A673 (cell line): Measurements from ENCODE around the gene THBS2. TPM values are rescaled to one million over a fixed set of nuclear protein-coding genes. Genes with fewer than 3 reads are reported as not detected.

Experiments
- BruUV-seq: library from RNA; stranded (reverse); fragments of 400-500 nt; replicated peaks from 2 replicates; lab custom pipeline; 2021; lab: Mats Ljungman, UMichigan
- CTCF ChIA-PET: fragments of 300-600 bp; sonication (Branson Sonifier 250); formaldehyde crosslinking; loops from one replicate; lab custom pipeline; 2022; ENCODE audit warnings: antibody characterized with exemption; lab: Charles Lee
- POLR2A ChIA-PET: fragments of 300-600 bp; sonication (Branson Sonifier 250); formaldehyde crosslinking; loops from one replicate; lab custom pipeline; 2022; ENCODE audit warnings: antibody characterized with exemption; ENCODE audit not compliant: low non-redundant PET; lab: Charles Lee
- DNase-seq: peaks from one replicate; pipeline ENCODE4 v3.0.0-alpha.2; 2015; ENCODE audit warnings: low spot score
- H3K27ac ChIP-seq: fragments of 200-600 bp; sonication (generic); 2 replicates; pipeline ENCODE4 v1.5.1; 2016; ENCODE audit warnings: mixed run types, low read depth, mild to moderate bottlenecking, mixed read lengths, antibody characterized with exemption, low read length; ENCODE audit not compliant: poor library complexity, severe bottlenecking
- H3K27me3 ChIP-seq: fragments of 200-600 bp; sonication (generic); replicated peaks from 2 replicates; pipeline ENCODE4 v1.6.1; 2017; ENCODE audit warnings: mixed run types, low read depth, mild to moderate bottlenecking, mixed read lengths, antibody characterized with exemption, low read length; ENCODE audit not compliant: insufficient read depth, poor library complexity
- H3K36me3 ChIP-seq: fragments of 200-600 bp; sonication (generic); 2 replicates; pipeline ENCODE4 v1.6.1; 2016; ENCODE audit warnings: mixed run types, mild to moderate bottlenecking, mixed read lengths, antibody characterized with exemption, low read length; ENCODE audit not compliant: insufficient read depth, poor library complexity, severe bottlenecking
- H3K4me1 ChIP-seq: fragments of 200-600 bp; sonication (generic); 2 replicates; pipeline ENCODE4 v1.6.1; 2017; ENCODE audit warnings: mixed run types, mild to moderate bottlenecking, mixed read lengths, antibody characterized with exemption, low read length; ENCODE audit not compliant: insufficient read depth, poor library complexity, severe bottlenecking
- H3K4me3 ChIP-seq: fragments of 200-600 bp; sonication (generic); 2 replicates; pipeline ENCODE4 v1.5.1; 2016; ENCODE audit warnings: low read depth, mixed run types, mild to moderate bottlenecking, mixed read lengths, low read length; ENCODE audit not compliant: poor library complexity, severe bottlenecking
- H3K9me3 ChIP-seq: fragments of 200-600 bp; sonication (generic); 2 replicates; pipeline ENCODE4 v1.6.1; 2016; ENCODE audit warnings: mixed run types, low read depth, mild to moderate bottlenecking, mixed read lengths, antibody characterized with exemption, low read length; ENCODE audit not compliant: poor library complexity, severe bottlenecking
- EZH2 ChIP-seq: fragments of 200-600 bp; sonication (generic); IDR thresholded peaks from 2 replicates; pipeline ENCODE4 v1.6.1; 2017; ENCODE audit warnings: borderline replicate concordance, low read depth, mild to moderate bottlenecking, mixed read lengths, antibody characterized with exemption, low read length; ENCODE audit not compliant: poor library complexity, severe bottlenecking
- intact Hi-C: fragments of 100-400 bp; cut with micrococcal nuclease; formaldehyde crosslinking; loops from one replicate; pipeline ENCODE4 v1.10.0; 2022; ENCODE audit not compliant: unreplicated experiment
- total RNA-seq: library from RNA; stranded (reverse); gene quantifications from 2 replicates; pipeline ENCODE4 v1.2.3, GENCODE V29; 2021
- TF ChIP-seq, protein P1 (sequence below): fragments of 300-800, 200-600 bp; sonication (generic); conservative IDR thresholded peaks from 2 replicates; pipeline ENCODE4 v1.5.1; 2017; ENCODE audit warnings: low read depth, mild to moderate bottlenecking, antibody characterized with exemption, low read length, moderate library complexity, mixed read lengths

Gene THBS2
- total RNA-seq, 1 experiment from 2014 or later, result 0.13 TPM

DNA sequence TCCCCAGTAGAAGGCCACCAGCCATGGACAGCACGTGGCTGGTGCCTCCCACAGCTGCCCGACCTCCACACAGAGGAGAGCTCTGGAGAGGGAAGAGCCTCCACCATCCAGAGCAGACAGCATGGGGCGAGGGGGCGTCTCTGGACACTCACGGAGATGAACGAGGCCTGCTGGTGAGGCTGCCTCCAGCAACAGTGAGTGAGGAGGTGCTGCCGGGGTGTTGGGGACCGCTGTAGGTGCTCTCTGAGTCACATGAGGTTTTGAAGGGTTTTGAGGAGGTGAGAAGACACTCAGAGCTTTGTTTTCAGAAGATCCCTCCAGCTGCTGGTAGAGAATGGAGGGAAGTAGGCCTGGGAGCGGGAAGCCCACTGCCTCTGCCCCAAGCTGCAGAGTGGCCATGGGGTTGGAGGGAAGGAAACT is 65.6 kb downstream of the THBS2 start:
- no peak for DNase-seq
- Histone ChIP-seq H3K36me3 (no peaks in the 10 kb centered on the region), H3K4me1 (no peaks in the 10 kb centered on the region), H3K9me3 (no peaks in the 10 kb centered on the region), H3K27me3 (no peaks in the 10 kb centered on the region), H3K4me3 (no peak overlapping the region), H3K27ac (no peak overlapping the region)
- ChIA-PET CTCF (no interaction called here), POLR2A (no interaction called here)
- intact Hi-C loops, result no loop called here
- no TSS peak for BruUV-seq
- TF ChIP-seq EZH2, result no peak
- TF ChIP-seq, protein P1, sequence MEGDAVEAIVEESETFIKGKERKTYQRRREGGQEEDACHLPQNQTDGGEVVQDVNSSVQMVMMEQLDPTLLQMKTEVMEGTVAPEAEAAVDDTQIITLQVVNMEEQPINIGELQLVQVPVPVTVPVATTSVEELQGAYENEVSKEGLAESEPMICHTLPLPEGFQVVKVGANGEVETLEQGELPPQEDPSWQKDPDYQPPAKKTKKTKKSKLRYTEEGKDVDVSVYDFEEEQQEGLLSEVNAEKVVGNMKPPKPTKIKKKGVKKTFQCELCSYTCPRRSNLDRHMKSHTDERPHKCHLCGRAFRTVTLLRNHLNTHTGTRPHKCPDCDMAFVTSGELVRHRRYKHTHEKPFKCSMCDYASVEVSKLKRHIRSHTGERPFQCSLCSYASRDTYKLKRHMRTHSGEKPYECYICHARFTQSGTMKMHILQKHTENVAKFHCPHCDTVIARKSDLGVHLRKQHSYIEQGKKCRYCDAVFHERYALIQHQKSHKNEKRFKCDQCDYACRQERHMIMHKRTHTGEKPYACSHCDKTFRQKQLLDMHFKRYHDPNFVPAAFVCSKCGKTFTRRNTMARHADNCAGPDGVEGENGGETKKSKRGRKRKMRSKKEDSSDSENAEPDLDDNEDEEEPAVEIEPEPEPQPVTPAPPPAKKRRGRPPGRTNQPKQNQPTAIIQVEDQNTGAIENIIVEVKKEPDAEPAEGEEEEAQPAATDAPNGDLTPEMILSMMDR, result no peak

DNA sequence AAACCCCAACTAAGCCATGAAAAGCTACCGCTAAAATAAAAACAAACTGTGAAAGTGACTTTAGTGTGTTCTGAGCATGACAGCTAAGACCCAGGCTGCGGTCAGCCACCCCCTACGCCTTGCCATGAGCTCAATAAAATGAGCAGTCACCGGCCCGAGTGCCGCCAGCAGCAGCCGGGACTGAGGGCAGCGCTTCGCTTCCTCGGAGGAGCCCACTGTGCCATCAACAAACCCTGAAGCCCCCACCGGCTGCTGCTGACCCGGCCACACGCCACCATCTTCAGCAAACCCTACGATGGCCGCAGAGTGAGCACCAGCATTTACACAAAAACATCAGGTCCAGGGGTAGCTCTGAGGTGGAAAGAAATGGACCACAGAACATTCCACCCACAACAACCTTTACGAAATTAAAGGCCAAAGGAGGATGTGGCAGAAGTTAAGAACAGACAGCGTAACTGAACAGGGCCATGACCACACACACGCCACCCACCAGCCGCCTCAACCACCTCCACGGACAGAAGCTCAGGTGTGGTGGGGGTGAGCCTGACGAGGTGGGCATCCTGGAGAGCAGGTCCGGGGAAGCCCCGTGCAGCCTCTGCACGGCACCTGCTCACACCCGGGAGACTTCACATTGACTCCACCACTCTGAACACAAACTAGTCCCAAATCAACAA is 67.0 kb downstream of the THBS2 start:
- no peaks in the 10 kb centered on the region for H3K9me3 ChIP-seq
- no peaks in the 10 kb centered on the region for H3K36me3 ChIP-seq
- no peaks in the 10 kb centered on the region for H3K27me3 ChIP-seq
- intact Hi-C loops, result no loop called here
- H3K4me1 ChIP-seq, result no peaks in the 10 kb centered on the region
- CTCF ChIA-PET, result no interaction called here
- no peak for DNase-seq
- no peak overlapping the region for H3K4me3 ChIP-seq
- POLR2A ChIA-PET, result no interaction called here
- no peak overlapping the region for H3K27ac ChIP-seq
- no peak for TF ChIP-seq EZH2
- BruUV-seq, result no TSS peak

DNA sequence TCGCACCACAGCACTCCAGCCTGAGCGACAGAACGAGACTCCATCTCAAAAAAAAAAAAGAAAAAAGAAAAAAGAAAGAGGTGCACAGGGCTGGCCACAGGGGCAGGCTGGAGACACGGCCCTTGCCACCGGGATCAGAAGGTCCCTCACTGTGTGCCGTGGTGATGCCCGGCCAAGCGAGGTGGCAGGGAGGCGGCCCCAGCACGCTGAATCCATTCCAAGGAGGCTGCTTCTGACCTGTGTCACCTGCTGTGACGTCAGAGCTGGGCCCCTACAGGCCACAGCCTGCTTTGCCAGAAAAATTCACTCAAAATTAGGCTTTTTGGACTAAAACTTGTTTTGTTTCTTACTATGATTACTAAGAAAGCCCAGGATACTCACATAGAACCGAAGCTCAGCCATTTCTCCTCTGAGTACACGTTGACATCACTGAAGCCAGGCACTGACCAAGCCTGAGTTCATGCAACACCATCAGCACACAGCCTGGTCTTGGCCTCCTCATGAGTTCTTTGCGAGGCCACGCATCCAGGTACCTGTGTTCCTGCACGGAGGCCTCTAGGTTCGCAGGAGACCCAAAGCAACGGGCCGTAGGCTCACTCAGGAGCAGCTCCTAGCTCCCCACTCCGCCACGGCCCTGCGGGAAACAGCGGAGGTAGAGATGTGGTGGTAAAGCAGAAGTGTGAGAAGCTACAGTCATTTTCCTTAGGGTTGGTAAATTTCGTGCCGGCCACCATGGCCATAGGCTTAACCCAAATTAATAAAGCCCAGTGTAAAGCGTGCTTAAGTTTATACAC is 67.8 kb downstream of the THBS2 start:
- Histone ChIP-seq H3K4me3 (no peak overlapping the region), H3K4me1 (no peaks in the 10 kb centered on the region), H3K27me3 (no peaks in the 10 kb centered on the region), H3K27ac (no peak overlapping the region), H3K36me3 (no peaks in the 10 kb centered on the region), H3K9me3 (no peaks in the 10 kb centered on the region)
- POLR2A ChIA-PET, result no interaction called here
- no peak for DNase-seq
- CTCF ChIA-PET, result no interaction called here
- BruUV-seq, result no TSS peak
- intact Hi-C loops, result no loop called here
- TF ChIP-seq, protein P1, result no peak
- no peak for TF ChIP-seq EZH2
